ENCODE measurements around the gene KCTD16. TPM values are rescaled to one million over a fixed set of nuclear protein-coding genes. Genes with fewer than 3 reads are reported as not detected.

The KCTD16 gene
- total RNA-seq, 4 donors from 2014 or later = 0.13 to 2.5 (median 1.5) TPM

GRCh38 chr5:144472221-144472620 lies 301.5 kb downstream of the KCTD16 start:
- no peak for DNase-seq
- Histone ChIP-seq H3K36me3 (no peaks in the 10 kb centered on the region), H3K27me3 (no peaks in the 10 kb centered on the region), H3K9me3 (no peaks in the 10 kb centered on the region), H3K4me3 (replicated peaks in 1 of 3) (no peak overlapping the region), H3K27ac (no peak overlapping the region), H3K4me1 (peaks cover 0 to 14% of the 10 kb centered on the region in 2 donors)
- TF ChIP-seq POLR2A (IDR thresholded peaks at IDR 0.05) = no peak
- TF ChIP-seq CTCF (IDR thresholded peaks at IDR 0.05) = no peak
- 80 to 84% methylated on average over 2 of the region's 2 CpGs for WGBS, 2 donors
- intact Hi-C loops (cut with DNase I) = no loop called here

GRCh38 chr5:144473650-144474049 lies 303.0 kb downstream of the KCTD16 start:
- Histone ChIP-seq H3K9me3 (no peaks in the 10 kb centered on the region), H3K4me3 (replicated peaks in 1 of 3) (no peak overlapping the region), H3K4me1 (peaks cover 0 to 13% of the 10 kb centered on the region in 2 donors), H3K36me3 (no peaks in the 10 kb centered on the region), H3K27ac (no peak overlapping the region), H3K27me3 (no peaks in the 10 kb centered on the region)
- TF ChIP-seq POLR2A (IDR thresholded peaks at IDR 0.05) (no peak), CTCF (IDR thresholded peaks at IDR 0.05) (no peak)
- intact Hi-C loops (cut with DNase I) = no loop called here
- 93% methylated on average over 13 of the region's 13 CpGs for WGBS, 2 donors
- DNase-seq = no peak

GRCh38 chr5:144478565-144478964 lies 307.9 kb downstream of the KCTD16 start:
- TF ChIP-seq CTCF (IDR thresholded peaks at IDR 0.05) = no peak
- no peak for TF ChIP-seq POLR2A (IDR thresholded peaks at IDR 0.05)
- no peaks in the 10 kb centered on the region for H3K27me3 ChIP-seq
- no peak overlapping the region for H3K4me3 ChIP-seq (replicated peaks in 1 of 3)
- no peaks in the 10 kb centered on the region for H3K9me3 ChIP-seq
- no peak for DNase-seq
- no peak overlapping the region for H3K27ac ChIP-seq
- peaks cover 0 to 10% of the 10 kb centered on the region in 2 donors for H3K4me1 ChIP-seq
- no peaks in the 10 kb centered on the region for H3K36me3 ChIP-seq
- intact Hi-C loops (cut with DNase I) = no loop called here

- DNase-seq = no peak
- H3K4me3 ChIP-seq (replicated peaks in 1 of 3) = no peak overlapping the region
- TF ChIP-seq POLR2A (IDR thresholded peaks at IDR 0.05) (no peak), CTCF (IDR thresholded peaks at IDR 0.05) (no peak)
- no peak overlapping the region for H3K27ac ChIP-seq
- no peaks in the 10 kb centered on the region for H3K4me1 ChIP-seq
- intact Hi-C loops (cut with DNase I) = no loop called here
- no peaks in the 10 kb centered on the region for H3K27me3 ChIP-seq
- no peaks in the 10 kb centered on the region for H3K9me3 ChIP-seq
- no peaks in the 10 kb centered on the region for H3K36me3 ChIP-seq
Measured at GRCh38 chr5:144481861-144482260, 311.2 kb downstream of the KCTD16 start.

- no peaks in the 10 kb centered on the region for H3K4me1 ChIP-seq
- 73 to 78% methylated on average over 9 of the region's 9 CpGs for WGBS, 2 donors
- H3K27ac ChIP-seq = no peak overlapping the region
- H3K27me3 ChIP-seq = no peaks in the 10 kb centered on the region
- no peaks in the 10 kb centered on the region for H3K36me3 ChIP-seq
- TF ChIP-seq CTCF (IDR thresholded peaks at IDR 0.05) = no peak
- TF ChIP-seq POLR2A (IDR thresholded peaks at IDR 0.05) = no peak
- DNase-seq = no peak
- no peak overlapping the region for H3K4me3 ChIP-seq (replicated peaks in 1 of 3)
- intact Hi-C loops (cut with DNase I) = no loop called here
- no peaks in the 10 kb centered on the region for H3K9me3 ChIP-seq
Measured at GRCh38 chr5:144484124-144484897, 313.6 kb downstream of the KCTD16 start.
